Activated CD8-positive, alpha-beta memory T cell treated with anti-CD3 and anti-CD28 coated beads, Interleukin-2, amount 50 U/mL, for 4 hours (primary cell): ENCODE data around the gene PRPF6.
"Not testable (repeated sequence)": the region's sequence is repeated elsewhere in the genome, so short reads cannot be mapped to it uniquely, and the experiment has no call there.

Experiments
- DNase-seq: peaks from one replicate; pipeline ENCODE4 v3.0.0-alpha.2; 2020

PRPF6 gene

GRCh38 chr20:63976980-63977738 is 3.8 kb upstream of the PRPF6 start:
- DNase-seq, result no peak

- peak; percentile 60 for DNase-seq
Observed at GRCh38 chr20:63977739-63978276, 3.1 kb upstream of the PRPF6 start.

- DNase-seq, result no peak
Observed at GRCh38 chr20:63978319-63979228, 2.4 kb upstream of the PRPF6 start.

GRCh38 chr20:63979229-63979556 is 1.7 kb upstream of the PRPF6 start:
- DNase-seq, result no peak

GRCh38 chr20:63979557-63980316 is 1.2 kb upstream of the PRPF6 start, which contains the start of gene SAMD10:
Gene SAMD10, minus strand, starts transcription at chr20:63979642. Its CDS starts 175 bp downstream, at chr20:63979467.
- peak; percentile 82 for DNase-seq

- no peak for DNase-seq
Observed at GRCh38 chr20:63980317-63980805, 571 bp upstream of the PRPF6 start.

GRCh38 chr20:63982937-63983336 is 2.0 kb downstream of the PRPF6 start:
- DNase-seq, result no peak

GRCh38 chr20:64000906-64001305 is 20.0 kb downstream of the PRPF6 start:
- no peak for DNase-seq

GRCh38 chr20:64001607-64002011 is 20.7 kb downstream of the PRPF6 start:
- no peak for DNase-seq

- DNase-seq, result no peak
Observed at GRCh38 chr20:64003960-64004725, 23.2 kb downstream of the PRPF6 start.

GRCh38 chr20:64005394-64005793 is 24.5 kb downstream of the PRPF6 start:
- DNase-seq, result no peak

GRCh38 chr20:64006490-64006889 is 25.6 kb downstream of the PRPF6 start:
- DNase-seq, result no peak

GRCh38 chr20:64006902-64007301 is 26.0 kb downstream of the PRPF6 start:
- DNase-seq, result no peak

- no peak for DNase-seq
Observed at GRCh38 chr20:64009811-64010387, 29.0 kb downstream of the PRPF6 start.

GRCh38 chr20:64010711-64011237 is 29.8 kb downstream of the PRPF6 start:
- no peak for DNase-seq

GRCh38 chr20:64011366-64011779 is 30.4 kb downstream of the PRPF6 start:
- DNase-seq, result no peak

GRCh38 chr20:64012385-64013154 is 31.6 kb downstream of the PRPF6 start:
- DNase-seq, result not testable (repeated sequence)

GRCh38 chr20:64015635-64016034 is 34.7 kb downstream of the PRPF6 start:
- DNase-seq, result no peak

- no peak for DNase-seq
Observed at GRCh38 chr20:64021124-64021975, 40.4 kb downstream of the PRPF6 start.
